HepG2 (cell line): ENCODE measurements around the gene SMURF2. TPM values are rescaled to one million over a fixed set of nuclear protein-coding genes. Genes with fewer than 3 reads are reported as not detected.

Source experiments
- BCL3 ChIP-seq: sonication (generic); formaldehyde crosslinking; IDR thresholded peaks from 2 replicates; pipeline ENCODE4 v1.5.1; 2020; ENCODE audit warnings: mild to moderate bottlenecking, missing genetic modification reagents, moderate library complexity
- CCAR2 ChIP-seq: fragments of 200-400 bp; formaldehyde crosslinking; optimal IDR thresholded peaks from 2 replicates; pipeline ENCODE3; 2018; ENCODE audit warnings: low read depth, mild to moderate bottlenecking, low read length, moderate library complexity
- CCDC6 ChIP-seq: sonication (generic); formaldehyde crosslinking; IDR thresholded peaks from 2 replicates; pipeline ENCODE4 v1.8.1; 2022; ENCODE audit warnings: mild to moderate bottlenecking, missing genetic modification reagents, moderate library complexity
- EED ChIP-seq: sonication (generic); formaldehyde crosslinking; IDR thresholded peaks from 2 replicates; pipeline ENCODE4 v1.5.0; 2020; ENCODE audit warnings: mild to moderate bottlenecking, missing genetic modification reagents
- FOSL1 ChIP-seq: sonication (generic); formaldehyde crosslinking; IDR thresholded peaks from 2 replicates; pipeline ENCODE4 v1.9.0; 2021; ENCODE audit warnings: missing genetic modification reagents, borderline replicate concordance
- GABPB1 ChIP-seq: IDR thresholded peaks from 2 replicates; pipeline ENCODE4 v1.6.1; 2016; ENCODE audit warnings: mild to moderate bottlenecking, missing genetic modification reagents, moderate library complexity, missing compliant biosample characterization
- KLF6 ChIP-seq: IDR thresholded peaks from 2 replicates; pipeline ENCODE4 v1.8.0; 2016; ENCODE audit warnings: missing biosample characterization, missing genetic modification reagents
- NKX3-1 ChIP-seq: sonication (generic); formaldehyde crosslinking; IDR thresholded peaks from 2 replicates; pipeline ENCODE4 v1.5.0; 2020; ENCODE audit warnings: missing genetic modification reagents
- NRL ChIP-seq: sonication (generic); formaldehyde crosslinking; IDR thresholded peaks from 2 replicates; pipeline ENCODE4 v1.5.0; 2020; ENCODE audit warnings: missing genetic modification reagents, mild to moderate bottlenecking, moderate library complexity, borderline replicate concordance
- PAX8 ChIP-seq: sonication (generic); formaldehyde crosslinking; IDR thresholded peaks from 2 replicates; pipeline ENCODE4 v1.8.0; 2022; ENCODE audit warnings: mild to moderate bottlenecking, missing genetic modification reagents, borderline replicate concordance
- PLRG1 ChIP-seq: fragments of 450-650 bp; conservative IDR thresholded peaks from 2 replicates; pipeline ENCODE4 v1.6.1; 2016
- RFX5 ChIP-seq: IDR thresholded peaks from 2 replicates; pipeline ENCODE4 v1.6.1; 2011; ENCODE audit warnings: low read depth, low read length, improper control_type of control experiment
- SCMH1 ChIP-seq: sonication (generic); formaldehyde crosslinking; IDR thresholded peaks from 2 replicates; pipeline ENCODE4 v1.9.0; 2021; ENCODE audit warnings: missing genetic modification reagents, mild to moderate bottlenecking, borderline replicate concordance
- TBL1XR1 ChIP-seq: fragments of 150-350 bp; IDR thresholded peaks from 2 replicates; pipeline ENCODE4 v1.6.1; 2014; ENCODE audit warnings: borderline replicate concordance, low read length; ENCODE audit not compliant: partially characterized antibody
- TRAFD1 ChIP-seq: sonication (generic); formaldehyde crosslinking; IDR thresholded peaks from 2 replicates; pipeline ENCODE4 v1.5.1; 2020; ENCODE audit warnings: missing genetic modification reagents, mild to moderate bottlenecking, borderline replicate concordance
- ZBTB2 ChIP-seq: sonication (generic); formaldehyde crosslinking; IDR thresholded peaks from 2 replicates; pipeline ENCODE4 v1.8.0; 2022; ENCODE audit warnings: low read depth, missing genetic modification reagents
- ZFP37 ChIP-seq: sonication (generic); formaldehyde crosslinking; IDR thresholded peaks from 2 replicates; pipeline ENCODE4 v1.4.0; 2020; ENCODE audit warnings: missing genetic modification reagents, borderline replicate concordance
- ZFP82 ChIP-seq: sonication (generic); formaldehyde crosslinking; IDR thresholded peaks from 2 replicates; pipeline ENCODE4 v1.5.1; 2020; ENCODE audit warnings: mild to moderate bottlenecking, missing genetic modification reagents, borderline replicate concordance
- ZNF33A ChIP-seq: sonication (generic); formaldehyde crosslinking; IDR thresholded peaks from 2 replicates; pipeline ENCODE4 v1.5.1; 2020; ENCODE audit warnings: missing genetic modification reagents, mild to moderate bottlenecking, moderate library complexity, borderline replicate concordance
- ZNF563 ChIP-seq: sonication (generic); formaldehyde crosslinking; IDR thresholded peaks from 2 replicates; pipeline ENCODE4 v1.8.0; 2022; ENCODE audit warnings: mild to moderate bottlenecking, moderate library complexity, missing genetic modification reagents
- ZNF567 ChIP-seq: sonication (generic); formaldehyde crosslinking; IDR thresholded peaks from 2 replicates; pipeline ENCODE4 v1.8.1; 2023; ENCODE audit warnings: mild to moderate bottlenecking, missing genetic modification reagents, borderline replicate concordance
- ZNF576 ChIP-seq: sonication (generic); formaldehyde crosslinking; IDR thresholded peaks from 2 replicates; pipeline ENCODE4 v1.4.0; 2020; ENCODE audit warnings: mild to moderate bottlenecking, missing genetic modification reagents
- ZSCAN20 ChIP-seq: sonication (generic); formaldehyde crosslinking; IDR thresholded peaks from 2 replicates; pipeline ENCODE4 v1.4.0; 2020; ENCODE audit warnings: missing genetic modification reagents, mild to moderate bottlenecking, borderline replicate concordance
- polyA plus RNA-seq, 8 experiments: library from polyadenylated mRNA; depleted of rRNA in 3 of 8; stranded (reverse) in 7 of 8; unstranded in 1 of 8; fragments of >200 nt; fragmentation: Illumina TruSeq in 4 of 8; extraction: Trizol in 4 of 8; gene quantifications; 2 replicates each; pipeline versions ENCODE4 v1.2.1 to v1.2.3, GENCODE V29; 2011 to 2016; ENCODE audit warnings: low read depth in 4 of 8, missing spikeins in 1 of 8, mixed read lengths in 1 of 8; ENCODE audit not compliant: insufficient read depth in 1 of 8
- total RNA-seq, 5 experiments: library from RNA; depleted of rRNA; stranded (reverse); fragments of >200 nt; fragmentation: Illumina TruSeq; extraction: Trizol; gene quantifications; 2 replicates each; pipeline ENCODE4 v1.2.3, GENCODE V29; 2016; ENCODE audit warnings: low read depth in 1 of 5

Gene SMURF2
- total and polyA plus RNA-seq, 2 of the 13 experiments (the other 11 are each of a cell fraction or from before 2014, with no cell fraction given), result 14.9 to 24.3 TPM

DNA sequence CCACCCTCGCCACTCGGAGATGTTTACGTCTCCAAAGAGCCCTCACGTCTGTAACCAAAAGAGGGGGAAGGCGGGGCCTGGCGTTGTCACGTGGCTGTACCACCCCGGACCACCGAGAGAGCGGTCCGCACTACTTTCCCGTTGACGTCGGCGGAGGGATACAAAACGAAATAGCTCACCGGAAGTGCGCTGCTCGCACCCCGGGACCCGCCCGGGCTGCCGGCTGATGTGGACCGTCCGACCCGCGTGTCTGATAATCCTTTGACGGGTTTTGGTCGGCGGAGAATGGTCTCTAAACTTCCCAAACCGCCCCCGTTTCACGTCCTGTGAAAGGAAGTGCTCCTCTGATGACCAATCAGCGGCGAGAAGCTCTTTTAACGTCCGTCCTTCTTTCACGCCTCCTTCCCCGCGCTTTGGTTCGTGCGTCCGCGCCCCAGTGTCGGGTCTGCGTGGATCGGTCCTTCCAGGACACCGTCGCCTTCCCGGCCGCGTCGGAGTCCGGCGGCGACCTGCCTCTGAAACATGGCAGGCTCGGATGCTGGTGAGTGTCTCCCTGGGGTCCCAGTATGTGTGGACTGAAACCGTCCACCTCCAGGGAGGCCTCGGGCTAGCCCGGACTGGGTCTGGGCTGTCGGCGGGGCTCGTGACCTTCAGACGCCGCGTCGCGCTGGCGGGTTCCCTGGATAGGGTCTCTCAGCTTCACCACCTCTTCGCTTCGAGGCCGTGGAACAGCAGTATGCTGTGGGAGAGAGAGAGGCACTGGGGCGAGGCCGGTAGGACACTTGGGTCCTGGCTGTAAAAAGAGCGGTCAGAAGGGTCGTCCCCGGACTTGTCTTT lies 155.3 kb downstream of the SMURF2 start, which contains the start of gene CEP95 (continued):
- TF ChIP-seq TBL1XR1 (no peak), ZNF33A (CRISPR knock-in tag) (0 out of 2 replicates have a peak, but pooled peaks have one; percentile 51), ZSCAN20 (peak; percentile 78; the same call in 1 of the 2 replicates), ZFP82 (CRISPR knock-in tag) (peak; percentile 69; the same call in 1 of the 2 replicates), ZNF563 (CRISPR knock-in tag) (peak; percentile 94), BCL3 (CRISPR knock-in tag) (peak; percentile 90), CCDC6 (peak; percentile 98; the same call in 1 of the 2 replicates), KLF6 (CRISPR knock-in tag) (peak; percentile 95), EED (peak; percentile 89; the same call in 1 of the 2 replicates), PLRG1 (no peak), PAX8 (CRISPR knock-in tag) (0 out of 2 replicates have a peak, but pooled peaks have one; percentile 88), ZBTB2 (CRISPR knock-in tag) (peak; percentile 95), TRAFD1 (CRISPR knock-in tag) (peak; percentile 93; the same call in 1 of the 2 replicates), FOSL1 (CRISPR knock-in tag) (no peak), GABPB1 (CRISPR knock-in tag) (peak; percentile 95), ZNF567 (CRISPR knock-in tag) (peak; percentile 68; the same call in 1 of the 2 replicates), ZNF576 (CRISPR knock-in tag) (peak; percentile 57; the same call in 1 of the 2 replicates), SCMH1 (CRISPR knock-in tag) (no peak), RFX5 (peak; percentile 39; the same call in 1 of the 2 replicates), NKX3-1 (CRISPR knock-in tag) (peak; percentile 68), NRL (peak; percentile 91; the same call in 1 of the 2 replicates), ZFP37 (CRISPR knock-in tag) (peak; percentile 54), CCAR2 (peak; percentile 83)
